NCI-H82 treated with DMSO at 0.1 percent for 48 hours (cell line): ENCODE data around the gene NR3C1.
"Not testable (repeated sequence)": the region's sequence is repeated elsewhere in the genome, so short reads cannot be mapped to it uniquely, and the experiment has no call there.

Experiments
- DNase-seq: peaks from one replicate; lab custom pipeline; 2025; ENCODE audit not compliant: unreplicated experiment; lab: John Stamatoyannopoulos, UW

The NR3C1 gene

DNA sequence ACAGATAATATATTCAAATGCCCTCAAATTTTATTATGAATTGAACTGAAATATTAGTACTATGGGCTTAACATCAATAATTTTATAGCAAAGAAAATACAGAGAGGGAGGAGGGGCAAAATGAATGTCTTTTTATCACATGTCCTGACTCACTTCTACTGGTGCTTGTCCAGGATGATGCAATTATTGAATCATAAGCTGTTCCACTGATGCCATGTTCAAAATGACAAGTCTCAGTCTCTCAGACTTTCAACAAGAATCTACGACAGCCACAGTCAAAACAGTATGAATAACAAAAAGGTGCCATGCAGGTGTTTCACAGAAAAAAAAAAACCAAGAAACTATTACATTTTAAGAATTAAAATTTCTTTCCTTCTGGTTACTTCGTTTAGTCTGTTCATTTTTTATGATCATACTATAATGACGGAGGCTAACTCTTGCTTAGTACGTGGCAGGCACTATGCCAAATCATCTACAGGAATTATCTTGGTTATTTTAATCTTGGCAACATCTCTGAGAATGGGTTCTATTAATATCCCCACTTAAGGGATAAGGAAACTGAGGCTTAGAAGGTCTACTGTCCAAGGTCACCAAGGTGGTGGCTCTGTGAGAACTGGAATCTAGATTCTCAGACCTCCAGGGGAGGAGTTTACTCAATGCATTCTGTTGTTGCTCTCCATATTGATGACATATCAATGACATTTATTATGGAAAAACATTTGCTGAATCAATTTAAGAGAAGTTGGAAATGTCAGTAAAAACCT is 61.5 kb downstream of the NR3C1 start:
- no peak for DNase-seq

DNA sequence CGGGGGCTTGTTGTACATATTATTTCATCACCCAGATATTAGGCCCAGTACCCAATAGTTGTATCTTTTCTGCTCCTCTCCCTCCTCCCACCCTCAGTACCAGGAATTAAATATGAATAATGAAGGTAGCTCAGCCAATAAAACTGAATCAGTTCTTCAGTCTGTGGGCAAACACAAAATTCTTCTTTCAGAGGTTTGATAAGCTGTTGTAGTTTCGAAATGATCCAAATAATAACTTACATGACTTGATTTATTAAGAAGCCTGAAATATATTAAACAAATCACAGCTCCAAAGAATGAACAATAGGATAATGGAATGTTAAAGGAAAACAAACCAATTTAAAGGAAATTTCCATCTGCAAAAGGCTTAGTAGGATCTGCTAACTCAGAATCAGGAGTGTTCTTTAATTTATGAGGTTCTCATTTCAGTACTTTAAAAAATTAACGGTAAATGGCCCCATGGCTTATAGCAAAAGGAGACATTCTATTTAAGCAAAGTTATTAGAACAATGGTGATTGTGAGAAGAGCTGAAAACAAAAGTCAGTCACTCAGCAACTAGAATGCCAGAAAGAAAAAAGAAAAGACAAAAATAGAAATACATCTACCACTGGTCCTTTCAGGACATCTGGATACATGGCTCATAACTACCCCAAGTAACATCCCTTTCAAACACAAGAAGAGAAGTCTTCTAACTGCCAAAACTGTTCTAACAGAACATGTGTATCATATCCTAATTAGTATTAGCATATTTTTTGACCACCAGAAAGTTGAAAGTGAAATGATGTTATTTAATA is 62.4 kb downstream of the NR3C1 start:
- DNase-seq, result no peak

DNA sequence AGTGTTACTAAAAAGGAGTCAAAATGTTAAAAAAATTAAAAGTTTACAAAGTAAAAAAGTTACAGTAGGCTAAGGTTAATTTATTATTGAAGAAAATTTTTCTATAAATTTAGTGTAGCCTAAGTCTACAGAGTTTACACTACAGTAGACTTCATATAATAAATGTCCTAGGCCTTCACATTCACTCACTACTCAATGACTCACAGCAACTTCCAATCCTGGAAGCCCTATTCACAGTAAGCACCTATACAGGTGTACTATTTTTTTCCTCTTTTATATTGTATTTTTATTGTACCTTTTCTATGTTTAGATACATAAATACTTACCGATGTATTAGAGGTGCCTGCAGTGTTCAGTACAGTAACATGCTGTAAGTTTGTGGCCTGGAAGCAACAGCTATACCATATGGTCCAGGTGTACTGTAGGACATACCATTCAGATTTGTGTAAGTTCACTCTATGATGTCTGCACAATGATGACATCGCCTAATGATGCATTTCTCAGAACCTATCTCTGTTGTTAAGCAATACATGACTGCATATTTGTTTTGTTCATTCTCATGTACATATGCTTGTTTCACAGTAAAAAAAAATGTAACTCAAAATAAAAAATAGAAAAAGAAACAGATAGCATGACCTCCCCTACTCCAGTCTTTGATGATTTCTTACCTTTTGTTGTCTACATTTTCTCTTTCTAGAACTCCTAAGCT is 64.7 kb downstream of the NR3C1 start:
- DNase-seq, result no peak

DNA sequence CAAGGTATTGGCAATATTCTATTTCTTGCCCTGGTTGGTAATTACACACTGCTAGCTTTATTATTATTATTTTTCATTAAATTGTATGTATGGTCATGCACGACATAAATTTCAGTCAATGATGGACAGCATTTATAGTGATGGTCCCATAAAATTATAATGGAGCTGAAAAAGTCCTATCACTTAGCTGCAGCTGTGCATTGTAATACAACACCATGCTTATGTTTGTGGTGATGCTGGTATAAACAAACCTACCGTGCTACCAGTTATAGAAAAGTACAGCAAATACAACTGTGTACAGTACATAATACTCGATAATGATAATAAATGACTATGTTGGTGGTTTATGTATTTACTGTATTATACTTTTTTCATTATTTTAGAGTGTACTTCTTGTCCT is 65.5 kb downstream of the NR3C1 start:
- no peak for DNase-seq

DNA sequence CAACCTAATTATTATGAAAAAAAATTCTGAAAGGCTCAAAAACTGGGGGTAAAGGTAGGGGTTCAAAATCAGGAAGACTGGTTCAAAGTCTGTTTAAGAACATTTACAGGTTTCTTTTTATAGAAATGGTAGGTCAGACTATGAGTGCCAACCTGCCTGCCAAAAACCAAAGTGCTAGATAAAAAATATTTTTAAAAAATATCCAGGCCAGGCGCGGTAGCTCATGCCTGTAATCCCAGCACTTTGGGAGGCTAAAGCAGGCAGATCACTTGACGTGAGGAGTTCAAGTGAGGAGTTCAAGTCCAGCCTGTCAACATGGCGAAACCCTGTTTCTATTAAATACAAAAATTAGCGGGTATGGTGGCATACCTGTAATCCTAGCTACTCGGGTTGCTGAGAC is 67.0 kb downstream of the NR3C1 start:
- no peak for DNase-seq

DNA sequence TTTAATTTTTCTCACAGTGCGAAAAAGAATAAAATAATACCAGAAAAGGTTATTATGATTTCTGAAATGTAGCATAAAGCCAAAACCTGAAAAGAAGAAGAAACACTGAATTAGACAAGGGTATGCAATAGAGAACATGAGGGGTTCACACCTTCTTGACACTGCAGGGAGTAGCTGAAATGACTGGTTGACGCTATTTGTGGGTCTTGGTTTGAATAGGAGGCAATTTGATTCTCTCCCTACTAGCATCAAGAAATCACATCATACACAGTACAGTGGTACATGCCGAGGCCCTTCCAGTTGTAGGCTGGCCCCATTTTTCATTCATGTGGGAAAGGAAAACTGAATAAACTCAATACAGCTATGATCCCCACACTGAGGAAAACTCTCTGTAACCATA is 68.6 kb downstream of the NR3C1 start:
- DNase-seq, result no peak

DNA sequence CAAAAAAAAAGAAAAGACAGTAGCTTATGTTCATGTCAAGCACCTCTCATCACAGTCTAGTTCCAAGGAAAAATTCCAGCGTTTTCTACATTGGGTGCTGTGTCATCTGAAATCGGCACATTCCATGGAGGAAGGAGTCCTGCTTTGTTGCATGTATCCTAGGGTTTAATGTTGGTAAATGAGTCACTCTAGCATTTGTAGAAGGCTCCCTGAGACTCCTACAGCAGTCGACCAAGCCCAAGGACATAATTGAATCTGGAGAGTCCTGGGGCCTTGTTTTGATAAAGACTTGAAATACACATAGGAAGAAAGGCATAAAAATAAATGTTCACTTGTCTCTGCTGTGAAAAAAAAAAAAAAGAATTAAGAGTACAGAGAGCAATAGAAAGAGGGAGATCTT is 69.1 kb downstream of the NR3C1 start:
- not testable (repeated sequence) for DNase-seq

DNA sequence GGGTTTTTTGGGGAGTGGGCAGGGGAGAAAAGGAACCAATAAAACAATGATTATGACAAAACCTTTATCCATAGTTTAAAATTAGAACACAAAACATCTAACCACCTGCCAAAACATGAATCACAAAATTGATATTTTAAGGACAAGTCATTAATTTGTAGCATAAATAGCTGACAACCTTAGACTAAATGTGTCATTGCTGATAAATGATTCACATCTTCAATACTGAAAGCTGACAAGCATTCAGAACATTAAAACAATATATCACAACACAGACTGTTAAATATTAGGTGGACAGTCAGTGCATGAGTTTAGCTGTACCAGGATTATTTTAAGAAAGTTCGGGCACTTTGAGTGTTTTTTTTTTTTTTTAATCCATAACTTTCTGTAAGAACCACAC is 71.5 kb downstream of the NR3C1 start:
- no peak for DNase-seq

DNA sequence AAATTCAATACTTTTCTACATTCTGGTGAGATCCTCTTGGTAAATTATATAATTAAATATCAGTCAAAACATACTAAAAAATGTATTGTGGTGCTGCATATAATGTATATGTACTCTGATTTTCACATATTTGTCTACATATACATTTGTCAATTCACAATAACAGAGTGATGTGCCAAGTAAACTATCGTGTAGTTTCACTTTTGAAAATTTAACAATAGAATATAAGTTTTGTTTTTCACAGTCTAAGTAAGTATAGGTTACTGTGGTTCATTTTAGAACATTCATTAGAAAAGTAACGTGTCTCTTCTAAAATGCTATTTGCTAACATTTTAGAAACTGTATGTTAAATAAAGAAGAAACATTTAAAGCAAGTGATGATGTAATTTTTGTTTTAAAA is 73.6 kb downstream of the NR3C1 start:
- no peak for DNase-seq

DNA sequence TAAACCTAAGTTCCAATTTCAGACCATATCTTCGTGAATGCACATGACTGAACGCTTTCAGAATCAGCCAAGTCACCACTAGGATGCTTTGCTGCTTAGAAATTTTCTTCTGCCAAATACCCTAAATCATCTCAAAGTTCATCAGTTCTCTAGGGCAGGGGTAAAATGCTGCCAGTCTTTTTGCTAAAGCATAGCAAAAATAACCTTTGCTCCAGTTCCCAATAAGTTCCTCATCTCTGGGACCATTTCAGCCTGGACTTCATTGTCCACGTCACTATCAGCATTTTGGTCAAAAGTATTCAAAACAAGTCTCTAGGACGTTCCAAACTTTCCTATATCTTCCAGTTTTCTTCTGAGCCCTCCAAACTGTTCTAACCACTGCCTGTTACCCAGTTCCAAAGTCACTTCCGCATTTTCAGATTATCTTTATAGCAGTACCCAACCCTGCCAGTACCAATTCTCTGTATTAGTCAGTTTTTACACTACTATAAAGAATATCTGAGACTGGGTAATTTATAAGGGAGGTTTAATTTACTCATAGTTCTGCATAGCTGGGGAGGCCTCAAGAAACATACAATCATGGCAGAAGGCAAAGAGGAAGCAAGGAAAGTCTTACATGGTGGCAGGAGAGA is 74.8 kb downstream of the NR3C1 start:
- no peak for DNase-seq

DNA sequence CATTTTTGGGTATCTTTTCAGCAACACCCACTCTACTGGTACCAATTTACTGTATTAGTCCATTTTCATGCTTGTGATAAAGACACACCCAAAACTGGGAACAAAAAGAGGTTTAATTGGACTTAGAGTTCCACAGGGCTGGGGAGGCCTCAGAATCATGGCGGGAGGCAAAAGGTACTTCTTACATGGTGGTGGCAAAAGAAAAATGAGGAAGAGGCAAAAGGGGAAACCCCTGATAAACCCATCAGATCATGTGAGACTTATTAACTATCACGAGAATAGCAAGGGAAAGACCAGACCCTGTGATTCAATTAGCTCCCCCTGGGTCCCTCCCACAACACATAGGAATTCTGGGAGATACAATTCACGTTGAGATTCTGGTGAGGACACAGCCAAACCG is 78.4 kb downstream of the NR3C1 start:
- DNase-seq, result not testable (repeated sequence)

DNA sequence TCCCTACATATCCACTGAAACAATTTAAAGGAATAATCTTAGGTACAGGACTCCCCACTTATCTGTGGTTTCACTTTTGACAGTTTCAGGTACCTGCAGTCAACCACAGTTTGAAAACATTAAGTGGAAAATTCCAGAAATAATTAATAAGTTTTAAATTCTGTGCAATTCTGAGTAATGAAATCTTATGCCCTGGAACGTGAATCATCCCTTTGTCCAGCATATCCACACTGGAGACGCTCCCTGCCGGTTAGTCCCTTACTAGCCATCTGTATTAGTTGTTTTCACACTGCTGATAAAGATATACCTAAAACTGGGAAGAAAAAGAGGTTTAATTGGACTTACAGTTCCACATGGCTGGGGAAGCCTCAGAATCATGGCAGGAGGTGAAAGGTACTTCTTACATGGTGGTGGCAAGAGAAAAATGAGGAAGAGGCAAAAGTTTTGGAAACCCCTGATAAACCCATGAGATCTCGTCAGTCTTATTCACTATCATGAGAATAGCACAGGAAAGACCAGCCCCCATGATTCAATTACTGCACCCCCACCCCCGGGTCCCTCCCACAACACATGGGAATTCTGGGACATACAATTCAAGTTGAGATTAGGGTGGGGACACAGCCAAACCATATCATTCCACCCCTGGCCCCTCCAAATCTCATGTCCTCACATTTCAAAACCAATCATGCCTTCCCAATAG is 80.4 kb downstream of the NR3C1 start:
- not testable (repeated sequence) for DNase-seq

DNA sequence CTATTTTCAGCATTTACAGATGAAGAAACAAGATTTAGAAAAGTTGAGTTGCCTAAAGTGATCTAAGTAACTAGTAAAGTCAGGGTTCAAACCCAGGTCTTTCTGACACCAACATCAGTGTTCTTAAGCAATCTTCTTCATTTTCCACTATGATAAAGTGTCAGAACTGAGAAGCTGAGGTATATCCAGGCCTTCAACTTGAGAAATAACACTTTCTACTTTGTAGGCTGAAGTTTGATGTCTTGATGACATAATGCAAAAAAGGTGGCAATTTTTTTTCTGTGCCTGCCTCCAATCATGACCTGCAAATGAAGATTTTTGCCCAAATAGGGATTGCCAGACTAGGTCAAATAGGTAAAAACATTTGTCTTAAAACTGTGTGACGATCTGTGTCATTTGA is 81.3 kb downstream of the NR3C1 start:
- DNase-seq, result no peak

DNA sequence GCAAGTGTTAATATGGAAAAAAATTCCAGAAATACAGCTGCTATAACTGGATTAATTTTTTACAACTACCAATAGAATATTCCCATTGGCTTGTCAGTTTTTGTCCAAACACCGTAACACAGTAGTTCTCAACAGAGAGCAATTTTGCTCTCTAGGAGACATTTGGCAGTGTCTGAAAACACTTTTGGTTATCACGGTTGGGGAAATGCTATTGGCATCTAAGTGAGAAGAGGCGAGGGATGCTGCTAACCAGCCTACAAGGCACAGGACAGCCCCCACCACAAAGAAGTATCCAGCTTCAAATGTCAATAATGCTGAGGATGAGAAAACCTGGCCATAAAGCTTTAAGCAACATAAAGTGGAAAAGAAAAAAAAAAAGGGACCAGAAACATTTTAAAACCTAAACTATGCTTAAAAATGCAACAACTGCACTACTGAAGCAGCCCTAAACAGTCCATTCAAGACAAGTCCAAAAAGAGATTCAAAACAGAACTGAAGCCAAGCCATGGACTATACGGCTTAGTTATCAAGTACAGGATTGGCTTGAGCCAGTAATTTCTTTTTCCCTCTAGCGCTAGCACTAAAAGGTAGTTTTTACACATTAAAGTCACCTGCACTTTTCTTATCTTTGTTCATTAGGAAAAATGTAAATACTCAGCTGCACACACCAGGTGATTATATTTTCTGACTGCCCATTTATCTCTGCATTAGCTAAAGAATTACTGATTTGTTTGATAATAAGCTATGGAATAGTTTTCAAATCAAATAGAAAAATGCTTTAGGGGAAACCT is 83.9 kb downstream of the NR3C1 start:
- no peak for DNase-seq

DNA sequence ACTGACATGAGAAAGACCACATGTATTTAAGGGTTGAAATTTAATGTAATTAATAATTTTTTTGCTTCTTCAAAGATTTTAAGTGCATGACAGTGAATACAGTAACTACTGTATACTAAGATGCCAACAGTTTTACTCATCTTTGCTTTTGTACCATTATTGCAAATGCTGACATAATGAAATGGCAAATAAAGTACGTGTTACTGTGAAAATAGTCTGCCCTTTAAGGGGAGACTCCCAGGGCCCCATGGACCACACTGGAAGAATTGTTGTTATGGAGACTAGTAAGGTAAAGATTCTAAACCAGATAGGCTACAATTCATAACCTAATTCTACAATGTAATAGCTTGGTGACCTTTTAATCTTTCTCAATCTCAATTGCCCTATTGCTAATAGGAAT is 84.7 kb downstream of the NR3C1 start:
- DNase-seq, result no peak

DNA sequence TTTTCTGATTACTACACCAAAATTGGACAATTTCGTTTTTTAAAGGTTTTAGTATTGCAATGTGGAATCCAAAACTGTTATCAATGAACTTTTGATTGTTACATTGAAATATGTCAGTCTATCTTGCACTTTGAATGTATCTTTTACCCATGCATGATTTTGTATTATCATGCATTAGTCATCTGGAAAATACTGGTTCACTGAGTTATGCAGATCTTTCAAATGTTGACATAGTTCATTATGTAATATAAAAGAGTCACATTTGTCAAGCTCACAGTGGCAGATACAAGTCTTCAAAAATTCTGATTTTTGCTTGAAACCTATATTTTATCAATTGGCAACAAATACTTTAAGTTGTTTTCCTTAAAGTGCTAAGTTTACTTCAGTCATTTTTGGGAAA is 85.2 kb downstream of the NR3C1 start:
- DNase-seq, result no peak

DNA sequence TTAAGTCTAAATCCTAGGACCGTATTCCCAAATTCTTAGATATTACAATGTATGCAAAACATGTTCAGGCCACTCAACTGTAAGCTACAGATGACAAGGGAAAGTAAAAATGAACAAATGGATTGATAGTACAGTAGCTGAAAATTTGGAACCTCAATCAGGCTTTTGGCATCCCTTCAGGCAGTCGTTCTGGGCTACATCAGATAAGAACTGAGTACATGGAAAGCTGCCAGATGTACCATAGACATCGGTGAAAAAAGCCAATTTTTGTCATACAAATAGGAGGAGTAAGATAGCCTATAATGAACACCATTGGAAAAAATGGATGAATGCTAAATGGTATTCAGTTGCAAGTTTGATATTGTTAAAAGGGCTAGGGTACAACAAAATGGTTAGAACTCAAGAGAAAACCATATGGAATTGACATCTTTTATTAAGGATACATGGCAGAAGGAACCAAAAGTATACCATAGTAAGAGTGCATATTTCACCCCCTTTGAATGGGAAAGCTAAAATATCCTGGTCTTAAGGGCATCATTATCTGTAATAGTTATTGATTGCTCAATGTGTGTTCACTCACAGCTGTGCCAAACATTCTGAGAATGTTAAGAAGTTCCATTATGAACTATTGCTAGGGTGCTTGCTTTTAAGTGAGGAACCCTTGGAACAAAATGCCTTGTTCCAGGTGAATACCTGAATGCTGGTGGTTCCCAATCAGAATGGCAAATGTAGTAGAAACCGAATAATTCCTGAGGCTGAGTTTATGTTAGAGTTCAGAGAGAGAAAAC is 86.4 kb downstream of the NR3C1 start:
- no peak for DNase-seq

DNA sequence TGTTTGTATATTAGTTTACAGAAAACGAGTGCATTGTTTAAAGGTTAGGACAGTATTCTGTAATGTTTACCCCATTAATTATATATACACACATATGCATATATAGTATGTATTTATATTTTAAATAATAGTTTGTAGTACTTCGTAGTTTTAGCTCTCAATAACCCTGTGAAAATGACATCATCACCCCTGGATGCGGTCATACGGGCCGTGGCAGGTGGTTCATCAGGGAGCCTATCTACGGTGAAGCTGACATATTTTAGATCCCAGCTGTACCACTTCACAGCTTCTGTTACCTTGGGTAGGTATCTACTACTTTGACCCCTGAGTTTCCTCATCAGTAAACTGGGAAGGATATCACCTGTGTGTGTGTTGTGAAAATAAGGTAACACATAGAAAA is 87.1 kb downstream of the NR3C1 start:
- no peak for DNase-seq

DNA sequence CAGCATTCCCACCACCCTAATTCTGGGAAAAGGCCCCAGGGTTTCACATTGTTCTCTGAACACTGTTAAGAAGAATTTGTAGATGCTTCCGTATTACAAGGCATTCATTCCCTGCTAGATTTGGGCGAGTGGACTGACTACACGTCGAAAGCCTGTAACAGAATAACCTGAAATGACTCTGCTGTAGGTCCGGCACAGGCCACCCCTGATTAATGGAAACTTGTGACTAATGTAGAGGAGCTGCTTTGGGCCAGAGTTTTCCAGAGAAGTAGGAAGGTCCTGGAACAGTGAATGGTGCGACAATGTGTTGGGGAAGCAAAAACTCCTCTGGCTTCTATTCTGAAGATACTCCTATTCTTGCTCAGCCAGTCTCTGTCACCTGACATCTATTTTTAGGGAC is 87.6 kb downstream of the NR3C1 start:
- DNase-seq, result no peak
